SHP77 (cell line): Measurements from ENCODE around the gene MAN1C1.

Experiments
- DNase-seq, 2 experiments: peaks; one replicate each; lab custom pipeline; 2025; lab: John Stamatoyannopoulos, UW

Gene MAN1C1

GRCh38 chr1:25739341-25739740 lies 122.8 kb downstream of the MAN1C1 start:
- DNase-seq, result no peak

- no peak for DNase-seq
These were observed 123.5 kb downstream of the MAN1C1 start for GRCh38 chr1:25740071-25740470.

DNA sequence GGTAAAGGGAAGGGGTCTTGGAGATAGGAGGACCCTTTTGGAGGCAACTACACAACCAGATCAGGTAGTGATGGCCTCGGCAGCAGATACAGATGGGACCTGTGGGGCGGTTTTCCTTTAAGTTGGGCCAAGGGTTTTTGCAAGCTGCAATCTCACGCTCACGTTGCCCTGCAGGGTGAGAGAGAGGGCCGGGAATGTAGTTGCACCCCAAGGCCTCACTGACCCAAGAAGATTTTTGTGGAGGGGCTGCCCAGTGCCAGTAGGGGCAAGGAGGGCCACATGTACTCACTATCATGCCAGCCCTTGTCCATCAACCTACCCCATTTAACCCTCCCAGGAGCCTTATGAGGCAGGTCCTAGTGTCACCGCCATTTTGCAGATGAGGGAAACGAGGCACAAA lies 125.7 kb downstream of the MAN1C1 start:
- DNase-seq, result no peak

DNA sequence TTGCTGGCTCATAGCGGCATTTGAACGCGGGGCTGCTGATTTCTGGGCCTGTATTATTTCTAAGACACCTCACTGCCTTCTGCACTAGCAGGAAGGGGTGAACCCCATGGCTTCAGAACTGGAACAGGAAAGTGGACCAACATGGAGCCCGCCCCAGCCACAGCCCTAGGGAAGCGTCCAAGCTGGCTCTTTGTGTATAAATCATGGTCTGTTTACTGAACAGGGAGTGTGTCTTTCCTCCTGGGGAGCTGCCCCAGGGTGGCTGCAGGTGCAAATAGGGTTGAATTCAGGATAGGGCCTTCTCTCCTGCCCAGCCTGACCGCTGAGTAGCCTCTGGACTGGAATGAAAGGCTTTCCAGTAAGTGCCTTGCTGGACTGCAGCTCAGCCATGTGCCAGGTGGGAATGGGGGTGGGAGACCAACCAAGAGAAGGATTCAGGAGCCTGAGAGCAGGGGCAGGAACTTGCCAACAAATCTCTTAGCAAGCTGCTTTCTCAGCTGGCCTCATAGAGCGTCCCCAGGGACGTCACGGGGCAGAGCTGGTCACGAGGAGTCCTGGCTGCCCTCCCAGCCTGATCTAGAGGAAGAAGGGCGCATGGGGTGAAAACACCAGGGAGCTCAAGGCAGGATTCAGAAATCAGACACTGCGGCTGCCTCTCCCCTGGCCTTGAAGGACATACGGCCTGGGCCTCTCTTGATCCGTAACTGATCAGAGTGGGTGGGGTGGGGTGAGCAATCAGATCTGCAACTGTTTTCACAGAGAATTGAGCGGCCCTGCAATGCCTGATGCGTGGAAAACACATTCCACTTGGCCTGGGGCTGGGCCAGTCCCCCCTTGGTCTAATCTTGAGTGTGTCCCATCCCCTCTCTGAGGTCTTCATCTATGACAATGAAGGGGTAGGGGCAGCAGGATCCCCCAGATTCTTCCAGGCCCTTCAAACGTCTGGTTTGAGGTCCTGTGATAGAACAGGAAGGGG lies 126.9 kb downstream of the MAN1C1 start:
- peak; percentile 84 to 92 for DNase-seq

DNA sequence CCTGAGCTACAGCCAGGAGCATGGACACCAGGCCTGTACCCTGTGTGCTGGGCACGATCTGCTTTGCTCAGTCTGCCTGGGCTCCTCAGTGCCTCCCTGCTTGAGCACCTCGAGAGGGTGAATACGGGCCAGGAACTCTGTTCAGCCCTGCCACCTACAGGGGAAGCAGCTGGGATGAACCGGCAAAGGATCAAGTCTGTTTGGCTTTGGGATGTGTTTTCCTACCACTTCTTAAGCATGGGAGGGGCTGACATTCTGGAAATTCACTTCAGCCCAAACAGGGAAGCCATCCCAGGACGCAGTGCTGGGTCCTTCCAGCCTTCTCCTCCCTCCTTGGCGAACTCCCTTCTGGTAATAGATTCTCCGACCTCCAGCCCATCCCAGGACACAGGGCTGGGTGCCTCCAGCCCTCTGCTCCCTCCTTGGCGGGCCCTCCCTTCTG lies 127.6 kb downstream of the MAN1C1 start:
- peak; percentile 75 to 80 for DNase-seq

GRCh38 chr1:25744636-25745425 lies 128.2 kb downstream of the MAN1C1 start:
- DNase-seq, result no peak

DNA sequence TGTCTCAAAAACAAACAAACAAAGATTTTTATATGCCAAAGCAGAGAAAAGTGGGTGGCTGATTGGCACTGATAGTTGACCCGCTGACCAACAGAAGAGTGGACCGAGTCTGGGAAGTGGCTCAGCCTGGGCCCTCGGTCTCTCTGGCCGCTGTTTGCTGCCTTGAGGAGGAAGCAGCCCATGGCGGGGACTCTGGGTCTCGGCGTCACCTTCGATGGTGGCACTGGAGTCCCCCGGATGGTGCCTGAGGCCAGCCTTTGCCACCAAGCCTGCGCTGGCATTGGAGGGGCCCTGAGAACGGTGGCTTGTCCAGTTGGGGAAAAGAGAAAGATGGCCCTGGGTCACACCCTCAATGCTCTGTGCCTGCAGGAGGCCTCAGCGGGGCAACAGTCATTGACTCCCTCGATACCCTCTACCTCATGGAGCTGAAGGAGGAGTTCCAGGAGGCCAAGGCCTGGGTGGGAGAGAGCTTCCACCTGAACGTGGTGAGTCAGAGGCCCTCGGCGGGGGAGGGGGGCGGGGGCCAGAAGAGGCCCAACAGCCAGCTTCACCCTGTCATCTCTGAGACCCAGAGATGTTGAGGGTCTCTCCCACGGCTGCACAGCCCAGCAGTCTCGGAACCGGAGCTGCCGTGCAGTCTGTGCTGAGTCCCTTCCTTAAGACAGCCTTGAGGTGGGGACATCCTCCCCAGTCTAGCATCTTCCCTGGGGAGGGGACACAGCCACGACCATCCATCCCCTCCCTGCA lies 129.9 kb downstream of the MAN1C1 start:
- DNase-seq, result no peak

- DNase-seq, result no peak
These were observed 130.6 kb downstream of the MAN1C1 start for GRCh38 chr1:25747046-25747719.

DNA sequence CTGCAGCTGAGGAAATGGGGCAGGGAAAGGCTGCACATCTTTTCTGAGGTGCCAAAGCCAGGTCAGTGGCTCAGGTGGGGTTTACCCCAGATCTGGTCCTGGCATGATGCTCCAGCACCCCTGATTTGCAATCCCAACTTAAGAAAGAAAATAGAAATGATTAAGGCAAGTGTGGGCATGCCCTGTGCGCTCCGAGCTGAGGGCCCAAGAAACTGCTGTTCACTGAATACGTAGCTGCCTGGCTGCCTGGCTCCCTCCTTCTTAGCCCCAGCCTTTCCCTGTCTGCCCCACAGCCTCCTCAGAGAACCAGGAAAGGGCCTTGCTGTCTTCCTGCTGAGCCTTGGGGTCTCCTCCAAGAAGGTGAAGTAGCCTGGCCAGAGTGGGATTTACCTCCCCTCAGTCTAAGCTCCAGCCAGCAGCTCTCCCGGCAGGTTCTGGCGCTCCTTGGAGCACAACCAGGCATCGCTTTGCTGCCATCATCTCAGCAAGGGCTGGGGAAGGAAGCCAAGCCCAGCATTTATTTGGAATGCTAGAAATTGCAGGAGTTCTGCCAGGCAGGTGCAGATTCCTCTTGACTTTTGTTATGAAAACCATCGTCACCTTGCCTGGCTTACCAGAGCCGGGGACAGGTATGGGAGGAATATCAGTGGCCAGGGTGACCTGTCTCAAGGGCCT lies 132.1 kb downstream of the MAN1C1 start:
- DNase-seq, result no peak

- DNase-seq, result no peak
These were observed 134.5 kb downstream of the MAN1C1 start for GRCh38 chr1:25750923-25751605.

DNA sequence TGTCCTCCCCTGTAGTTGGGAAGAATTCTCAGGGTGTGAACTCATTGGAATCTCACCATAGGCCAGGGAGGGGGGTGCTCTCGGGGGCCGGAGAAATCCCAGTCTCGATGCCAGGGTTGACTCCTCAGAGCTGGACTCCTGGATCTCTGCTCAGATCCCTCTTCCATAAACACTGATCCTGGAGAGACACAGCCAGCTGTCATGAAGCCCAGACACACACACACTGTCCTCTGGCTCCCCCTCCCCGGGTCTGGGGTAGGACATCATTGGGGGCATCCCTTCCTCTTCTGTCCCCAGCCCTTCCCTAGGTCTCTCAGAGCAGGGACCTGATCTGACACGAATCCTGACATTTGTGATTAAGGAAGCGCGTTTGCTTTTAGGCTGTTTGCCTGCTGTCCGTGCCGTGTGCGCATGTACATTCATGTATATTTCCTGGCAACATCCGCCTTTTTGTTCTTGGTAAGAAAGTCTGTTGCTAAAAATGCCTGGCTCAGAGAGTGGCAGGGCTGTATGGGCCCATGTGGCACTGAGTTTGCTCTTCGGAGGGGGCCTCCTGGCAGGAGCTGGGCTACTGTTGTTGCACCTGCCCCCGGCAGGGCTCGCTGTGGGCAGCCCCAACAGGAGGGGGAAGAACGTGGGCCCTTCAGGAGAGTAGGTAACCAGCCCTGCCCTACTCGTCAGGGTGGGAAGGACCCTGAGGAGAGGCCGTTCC lies 138.0 kb downstream of the MAN1C1 start:
- no peak for DNase-seq

GRCh38 chr1:25755475-25756125 lies 139.0 kb downstream of the MAN1C1 start:
- no peak for DNase-seq

- DNase-seq, result no peak
These were observed 139.6 kb downstream of the MAN1C1 start for GRCh38 chr1:25756215-25756614.

DNA sequence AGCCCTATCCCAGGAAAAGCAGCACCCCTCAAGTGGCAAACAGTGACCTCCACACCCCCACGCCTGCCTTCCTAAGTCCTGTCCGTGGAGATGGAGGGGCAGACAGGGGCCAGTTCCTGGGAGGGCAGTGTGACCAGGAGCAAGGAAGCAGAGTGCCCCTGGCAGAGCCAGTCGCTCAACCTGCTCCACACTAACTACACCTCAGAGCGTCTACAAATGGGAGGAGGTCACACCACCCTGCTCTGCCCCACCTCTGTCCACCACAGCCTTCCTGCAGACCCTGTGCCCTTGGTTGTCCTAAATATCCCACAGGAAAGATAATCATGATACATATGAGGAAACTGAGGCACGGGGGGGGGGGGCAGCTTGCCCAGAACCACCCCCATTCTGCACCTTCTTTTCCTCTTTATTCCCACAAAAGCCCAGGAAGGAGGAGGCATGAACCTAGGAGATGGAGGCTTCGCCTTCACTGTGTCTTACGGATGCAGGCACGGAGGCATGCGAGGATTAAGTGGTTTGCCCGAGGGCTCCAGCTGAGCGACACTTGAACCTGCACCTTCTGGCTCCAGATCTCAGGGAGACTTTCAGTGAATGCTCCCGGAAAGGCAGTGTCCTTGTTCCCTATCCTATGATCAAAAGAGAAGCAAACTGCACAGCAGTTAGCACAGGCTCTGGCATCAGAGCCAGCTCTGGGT lies 140.7 kb downstream of the MAN1C1 start:
- no peak for DNase-seq

DNA sequence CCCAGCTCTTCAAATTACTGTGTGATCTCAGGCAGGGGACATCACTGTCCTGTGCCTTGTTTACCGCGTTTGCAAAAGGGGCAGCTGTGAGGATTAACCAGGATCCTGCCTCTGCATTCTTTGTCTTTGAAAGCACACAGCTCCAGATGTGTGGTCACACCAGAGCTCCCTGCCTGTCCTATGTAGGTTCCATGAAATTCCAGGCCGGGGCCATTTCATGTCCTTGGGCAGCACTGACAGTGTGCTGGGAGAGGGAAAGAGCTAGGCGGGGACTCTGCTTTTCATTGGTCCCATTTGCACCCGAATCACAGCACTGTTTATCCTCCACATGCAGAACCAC lies 141.2 kb downstream of the MAN1C1 start:
- no peak for DNase-seq

GRCh38 chr1:25758466-25759070 lies 142.0 kb downstream of the MAN1C1 start:
- DNase-seq, result no peak

DNA sequence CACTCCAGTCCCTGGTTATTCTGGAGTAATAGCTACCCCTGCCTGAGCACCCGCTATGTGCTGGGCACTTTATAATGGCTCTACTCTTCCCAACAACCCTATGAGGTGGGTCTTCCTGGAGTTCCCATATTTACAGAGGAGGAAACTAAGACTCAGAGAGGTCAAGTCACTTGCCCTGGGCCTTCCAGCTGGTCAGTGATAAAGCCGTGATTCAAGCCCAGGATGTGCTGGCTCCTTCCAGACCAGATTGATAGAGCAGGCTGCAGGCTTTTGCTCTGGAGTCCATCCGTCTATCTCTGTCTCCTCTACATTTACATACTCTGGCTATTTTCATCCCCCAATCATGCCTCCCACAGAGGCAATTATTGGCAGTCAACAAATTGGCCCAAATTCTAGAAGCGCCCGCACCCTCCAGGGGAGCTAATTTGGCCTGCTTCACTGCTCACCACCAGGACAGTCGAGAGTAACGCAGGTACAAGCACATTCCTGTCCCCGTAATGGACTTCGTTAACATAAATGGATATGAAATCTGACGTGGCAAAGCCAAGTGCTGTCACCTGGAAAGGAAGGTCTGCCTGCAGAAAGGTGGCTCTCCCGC lies 143.6 kb downstream of the MAN1C1 start:
- DNase-seq, result no peak

GRCh38 chr1:25760871-25761270 lies 144.3 kb downstream of the MAN1C1 start:
- no peak for DNase-seq
